ENCODE data around the gene VASH2. TPM values are rescaled to one million over a fixed set of nuclear protein-coding genes. Genes with fewer than 3 reads are reported as not detected.

The VASH2 gene
- total and polyA plus RNA-seq, 2 experiments from 2014 or later: 129 to 381 TPM

GRCh38 chr1:212917858-212918257 lies 32.5 kb upstream of the VASH2 start:
- no peak for ATAC-seq
- Mint-ChIP-seq H3K9me3 (peaks cover 3% of the 10 kb centered on the region; the same call in 1 of the 3 replicates), H3K4me3 (peak overlapping the region; percentile 37; the same call in 1 of the 3 replicates), H3K36me3 (ENCODE audit: low read depth) (peaks cover 17% of the 10 kb centered on the region), H3K27me3 (ENCODE audit: insufficient read depth, low read depth, poor library complexity) (peaks cover 30% of the 10 kb centered on the region), H3K4me1 (peaks cover 54% of the 10 kb centered on the region), H3K27ac (no peak overlapping the region)
- H3K4me1 ChIP-seq (ENCODE audit: insufficient read depth): peaks cover 32% of the 10 kb centered on the region
- no peaks in the 10 kb centered on the region for H3K27me3 ChIP-seq (ENCODE audit: insufficient read depth)
- peaks cover 20% of the 10 kb centered on the region for H3K9me2 ChIP-seq (ENCODE audit: insufficient read depth)
- H3K27ac ChIP-seq (ENCODE audit: low read depth): 0 out of 2 replicates have a peak overlapping the region, but pooled peaks have one; percentile 99
- no peak for TF ChIP-seq POLR2AphosphoS5 (IDR thresholded peaks at IDR 0.05; ENCODE audit: low read depth)
- no peak for TF ChIP-seq CTCF (conservative IDR thresholded peaks at IDR 0.05; ENCODE audit: low read depth in 2 of 2)
- TF ChIP-seq ZNF114 (CRISPR knock-in tag; IDR thresholded peaks at IDR 0.05): no peak
- TF ChIP-seq ETS1 (IDR thresholded peaks at IDR 0.05): no peak
- no peak for TF ChIP-seq STAT1 (IDR thresholded peaks at IDR 0.05; ENCODE audit: unreplicated experiment)
- no peak for TF ChIP-seq NANOG (IDR thresholded peaks at IDR 0.05; ENCODE audit: borderline replicate concordance)
- TF ChIP-seq EZH2 (IDR thresholded peaks at IDR 0.05; ENCODE audit: low read depth, unreplicated experiment): no peak
- no peak for TF ChIP-seq ZNF462 (CRISPR knock-in tag; IDR thresholded peaks at IDR 0.05)
- no peak for TF ChIP-seq ZNF331 (CRISPR knock-in tag; IDR thresholded peaks at IDR 0.05; ENCODE audit: low read depth)
- no peak for TF ChIP-seq CREB1 (CRISPR knock-in tag; IDR thresholded peaks at IDR 0.05; ENCODE audit: low read depth)
- no peak for TF ChIP-seq REST (IDR thresholded peaks at IDR 0.05; ENCODE audit: unreplicated experiment)
- no peak for TF ChIP-seq JUNB (IDR thresholded peaks at IDR 0.05; ENCODE audit: unreplicated experiment)
- no peak for TF ChIP-seq EZH2phosphoT487 (IDR thresholded peaks at IDR 0.05; ENCODE audit: unreplicated experiment)
- no peak overlapping the region for H3K4me3 ChIP-seq
- H4K20me1 ChIP-seq (replicated peaks; ENCODE audit: insufficient read depth): no peaks in the 10 kb centered on the region
- no peak for DNase-seq (ENCODE audit: low spot score)
- H2AFZ ChIP-seq: no peak overlapping the region
- H3K4me2 ChIP-seq: 0 out of 2 replicates have a peak overlapping the region, but pooled peaks have one; percentile 67
- no peaks in the 10 kb centered on the region for H3K36me3 ChIP-seq (ENCODE audit: insufficient read depth)
- peaks cover 14% of the 10 kb centered on the region for H3K79me2 ChIP-seq (replicated peaks; ENCODE audit: insufficient read depth)
- peaks cover 13% of the 10 kb centered on the region for H3F3A ChIP-seq (replicated peaks; ENCODE audit: low read depth)
